22Rv1 (cell line): Measurements from ENCODE around the gene LRP8.

Experiments
- CTCF ChIP-seq: fragments of 450-650 bp; IDR thresholded peaks from 2 replicates; pipeline ENCODE4 v1.5.1; 2017; ENCODE audit warnings: mild to moderate bottlenecking
- ZFX ChIP-seq: fragments of 450-650 bp; IDR thresholded peaks from 2 replicates; pipeline ENCODE4 v1.6.1; 2017; ENCODE audit warnings: antibody characterized with exemption, borderline replicate concordance

GRCh38 chr1:53285969-53286760, 41.7 kb downstream of the LRP8 start:
- TF ChIP-seq CTCF (no peak), ZFX (no peak)
